Gastroesophageal sphincter (tissue), 3 donors: ENCODE data around the gene SEMA3A.

ENCODE experiments used
- CTCF ChIP-seq, 4 experiments: fragments of 200-600 bp in 2 of 4; fragments of 450-650 bp in 2 of 4; sonication (generic) in 1 of 4; IDR thresholded peaks; one replicate each; pipeline ENCODE4 v1.5.1; 2017 to 2019; ENCODE audit warnings: antibody characterized with exemption in 4 of 4, mild to moderate bottlenecking in 2 of 4, moderate library complexity in 2 of 4
- POLR2A ChIP-seq, 2 donors: fragments of 450-650 bp; IDR thresholded peaks; one replicate each; pipeline ENCODE4 v1.6.1; 2017; ENCODE audit warnings: antibody characterized with exemption in 2 of 2, mild to moderate bottlenecking in 2 of 2, moderate library complexity in 1 of 2
- POLR2AphosphoS5 ChIP-seq: sonication (generic); formaldehyde crosslinking; IDR thresholded peaks from one replicate; pipeline ENCODE4 v1.6.1; 2017; ENCODE audit warnings: antibody characterized with exemption

- TF ChIP-seq POLR2A (IDR thresholded peaks at IDR 0.05) (no peak), CTCF (IDR thresholded peaks at IDR 0.05) (no peak), POLR2AphosphoS5 (no peak)
Measured at GRCh38 chr7:84002348-84002747, 192.2 kb downstream of the SEMA3A start.
